ENCODE data around the gene KSR2. TPM values are rescaled to one million over a fixed set of nuclear protein-coding genes. Genes with fewer than 3 reads are reported as not detected.
"Not testable (repeated sequence)": the region's sequence is repeated elsewhere in the genome, so short reads cannot be mapped to it uniquely, and the experiment has no call there.

Gene KSR2
- polyA plus RNA-seq, 1 donor from 2014 or later: not detected

- H3K36me3 Mint-ChIP-seq: no peaks in the 10 kb centered on the region
- H3K4me1 Mint-ChIP-seq: peaks cover 0 to 3% (median 2%) of the 10 kb centered on the region in 3 donors
- no peak overlapping the region for H3K27ac Mint-ChIP-seq
- peaks cover 5% of the 10 kb centered on the region for H3K27me3 Mint-ChIP-seq
- no peak overlapping the region for H3K4me3 Mint-ChIP-seq
- peaks cover 0 to 2% (median 0%) of the 10 kb centered on the region in 3 donors for H3K9me3 Mint-ChIP-seq
Measured at GRCh38 chr12:117890644-117891043, 78.1 kb downstream of the KSR2 start.

DNA sequence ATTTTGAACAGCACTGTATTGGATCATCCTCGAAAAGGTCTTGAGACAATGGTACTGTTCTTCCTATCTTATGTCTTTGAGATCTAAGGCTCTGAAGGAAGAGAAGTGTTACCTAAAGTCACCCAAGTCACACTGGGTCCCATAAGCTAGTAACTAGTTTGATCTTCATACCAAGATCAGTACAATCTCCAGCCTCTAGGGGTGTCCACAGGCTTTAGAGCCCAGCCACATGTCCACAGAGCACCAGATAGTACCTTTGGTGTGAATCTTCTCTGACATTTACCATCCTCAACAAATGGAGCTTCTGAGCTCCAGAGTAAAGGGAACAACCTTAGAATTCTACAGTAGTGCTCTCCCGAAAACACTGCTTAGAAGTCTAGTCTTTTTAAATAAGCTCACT lies 78.7 kb downstream of the KSR2 start:
- Mint-ChIP-seq H3K36me3 (no peaks in the 10 kb centered on the region), H3K27ac (no peak overlapping the region), H3K4me3 (no peak overlapping the region), H3K9me3 (peaks cover 0 to 2% (median 0%) of the 10 kb centered on the region in 3 donors), H3K4me1 (peaks cover 0 to 3% (median 2%) of the 10 kb centered on the region in 3 donors), H3K27me3 (peaks cover 5% of the 10 kb centered on the region)

DNA sequence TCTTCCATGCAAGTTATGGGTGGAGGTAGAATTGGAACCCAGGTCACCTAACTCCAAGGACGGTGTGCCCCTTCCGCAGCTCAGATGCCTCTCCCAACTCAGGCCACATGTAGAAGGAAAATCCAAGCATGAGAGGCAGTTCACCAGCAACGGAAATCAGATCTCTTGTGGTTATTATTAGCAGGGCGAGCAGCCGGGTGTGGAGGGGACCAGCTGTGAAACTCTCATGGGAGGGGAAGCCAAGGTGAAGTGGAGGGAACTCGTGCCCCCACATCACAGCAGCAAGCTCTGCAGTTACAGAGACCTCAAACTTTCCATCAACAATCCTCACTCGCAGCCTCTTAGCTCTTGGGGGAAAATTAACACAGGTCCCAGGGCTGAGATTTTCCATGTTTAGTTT lies 79.7 kb downstream of the KSR2 start:
- no peak overlapping the region for H3K4me3 Mint-ChIP-seq
- H3K9me3 Mint-ChIP-seq: peaks cover 0 to 3% (median 0%) of the 10 kb centered on the region in 3 donors
- H3K36me3 Mint-ChIP-seq: no peaks in the 10 kb centered on the region
- H3K4me1 Mint-ChIP-seq: peaks cover 0 to 3% (median 2%) of the 10 kb centered on the region in 3 donors
- H3K27me3 Mint-ChIP-seq: peaks cover 6% of the 10 kb centered on the region
- no peak overlapping the region for H3K27ac Mint-ChIP-seq

DNA sequence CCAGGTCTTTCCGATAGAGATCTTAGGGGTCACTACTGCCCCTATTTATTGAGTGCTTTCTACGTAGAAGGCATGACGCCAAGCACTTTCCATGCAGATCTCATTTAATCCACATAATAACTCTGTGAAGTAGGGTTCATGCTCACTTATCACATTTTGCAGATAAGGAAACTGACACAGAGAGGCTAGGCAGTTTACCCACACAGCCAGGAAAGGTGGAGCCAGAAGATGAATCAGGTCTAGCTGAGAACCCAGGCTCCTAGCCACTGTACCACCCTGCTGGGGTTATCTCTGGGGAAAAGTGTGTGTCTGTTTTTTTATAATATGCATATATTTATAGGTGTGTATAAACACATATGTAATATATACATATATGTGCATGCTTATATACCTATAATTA lies 83.6 kb downstream of the KSR2 start:
- H3K4me3 Mint-ChIP-seq: no peak overlapping the region
- no peak overlapping the region for H3K27ac Mint-ChIP-seq
- no peaks in the 10 kb centered on the region for H3K36me3 Mint-ChIP-seq
- peaks cover 1 to 9% (median 2%) of the 10 kb centered on the region in 3 donors for H3K9me3 Mint-ChIP-seq
- H3K4me1 Mint-ChIP-seq: peaks cover 0 to 3% (median 2%) of the 10 kb centered on the region in 3 donors
- peaks cover 10% of the 10 kb centered on the region for H3K27me3 Mint-ChIP-seq

DNA sequence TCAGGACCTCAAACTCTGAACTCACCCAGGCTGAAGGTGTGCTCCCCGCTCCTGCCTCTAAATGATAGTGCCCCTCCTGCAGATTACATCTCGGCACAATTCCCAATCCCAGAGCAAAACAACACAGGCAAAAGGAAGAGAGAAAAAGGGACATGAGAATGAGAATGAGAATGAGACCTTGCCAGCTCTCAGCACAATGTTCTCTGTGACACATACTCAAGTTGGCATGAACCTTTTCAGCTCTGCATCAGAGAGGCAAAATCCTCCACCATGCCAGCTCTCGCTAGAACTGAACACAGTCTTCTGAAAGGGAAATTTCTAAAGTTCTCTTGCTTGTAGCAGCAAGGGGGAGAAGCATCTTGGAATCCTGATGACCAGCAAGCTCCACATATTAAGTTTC lies 84.6 kb downstream of the KSR2 start:
- no peaks in the 10 kb centered on the region for H3K36me3 Mint-ChIP-seq
- peaks cover 1 to 9% (median 2%) of the 10 kb centered on the region in 3 donors for H3K9me3 Mint-ChIP-seq
- H3K27ac Mint-ChIP-seq: no peak overlapping the region
- H3K4me3 Mint-ChIP-seq: no peak overlapping the region
- H3K4me1 Mint-ChIP-seq: peaks cover 0 to 3% (median 2%) of the 10 kb centered on the region in 3 donors
- H3K27me3 Mint-ChIP-seq: peaks cover 10% of the 10 kb centered on the region

DNA sequence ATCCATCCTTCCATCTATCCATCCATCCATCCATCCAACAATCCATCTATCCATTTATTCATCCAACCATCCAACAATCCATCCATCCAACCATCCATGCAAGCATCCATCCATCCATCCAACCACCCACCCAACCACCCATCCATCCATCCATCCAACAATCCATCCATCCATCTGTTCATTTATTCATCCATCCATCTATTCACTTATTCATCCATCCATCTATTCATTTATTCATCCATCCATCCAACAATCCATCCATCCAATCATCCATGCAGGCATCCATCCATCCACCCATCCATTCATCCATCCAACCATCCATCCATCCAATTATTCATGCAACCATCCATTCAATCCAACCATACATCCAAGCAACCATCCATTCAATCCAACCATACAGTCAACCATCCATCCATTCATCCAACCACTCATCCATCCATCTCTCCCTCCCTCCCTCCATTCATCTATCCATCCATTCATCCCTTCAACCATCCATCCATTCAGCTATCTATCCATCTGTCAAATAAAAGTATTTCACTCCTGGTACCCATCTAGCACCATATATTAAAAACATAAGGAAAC lies 86.1 kb downstream of the KSR2 start:
- H3K27me3 Mint-ChIP-seq: peaks cover 9% of the 10 kb centered on the region
- H3K4me3 Mint-ChIP-seq: no peak overlapping the region
- H3K4me1 Mint-ChIP-seq: no peaks in the 10 kb centered on the region
- H3K36me3 Mint-ChIP-seq: no peaks in the 10 kb centered on the region
- peaks cover 1 to 9% (median 2%) of the 10 kb centered on the region in 3 donors for H3K9me3 Mint-ChIP-seq
- H3K27ac Mint-ChIP-seq: no peak overlapping the region

DNA sequence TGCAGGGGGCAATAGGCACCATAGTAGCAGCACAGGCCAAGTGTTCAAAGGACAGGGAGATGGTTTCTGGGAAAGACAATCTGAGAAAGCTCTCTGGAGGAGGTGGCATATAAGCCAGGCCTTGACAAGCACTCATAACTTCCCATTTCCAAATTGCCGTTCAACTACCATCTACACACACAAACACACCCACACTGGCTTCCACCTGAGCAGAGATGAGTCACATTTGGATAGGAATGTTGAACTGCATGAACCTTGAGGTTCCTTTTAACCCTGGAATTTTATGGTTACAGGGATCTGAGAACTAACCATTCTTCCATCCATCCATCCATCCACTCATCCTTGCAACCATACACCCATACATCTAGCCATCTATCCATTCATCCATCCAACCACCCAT lies 86.6 kb downstream of the KSR2 start:
- Mint-ChIP-seq H3K27ac (no peak overlapping the region), H3K4me1 (no peaks in the 10 kb centered on the region), H3K4me3 (no peak overlapping the region), H3K36me3 (no peaks in the 10 kb centered on the region), H3K27me3 (peaks cover 9% of the 10 kb centered on the region), H3K9me3 (peaks cover 1 to 9% (median 2%) of the 10 kb centered on the region in 3 donors)

DNA sequence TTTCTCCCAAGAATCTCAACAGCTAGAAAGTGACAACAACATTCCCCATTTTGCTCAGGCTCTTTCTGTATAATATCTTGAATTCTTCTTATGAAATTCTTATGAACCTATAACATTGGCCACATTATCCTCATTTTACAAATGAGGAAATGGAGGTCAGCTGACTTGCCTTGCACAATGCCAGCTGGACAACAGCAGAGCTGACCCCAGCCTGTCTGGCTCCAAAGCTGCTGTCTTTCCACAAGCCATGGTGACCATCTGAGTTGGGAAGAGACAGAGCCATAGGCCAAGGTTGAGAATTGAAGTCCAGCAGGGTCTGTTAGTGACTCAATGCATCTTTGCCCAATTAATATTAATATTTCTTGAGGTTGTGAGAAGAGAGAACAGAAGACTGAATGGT lies 87.3 kb downstream of the KSR2 start:
- Mint-ChIP-seq H3K27ac (no peak overlapping the region), H3K9me3 (peaks cover 1 to 9% (median 2%) of the 10 kb centered on the region in 3 donors)

GRCh38 chr12:117878605-117879004 lies 90.2 kb downstream of the KSR2 start:
- Mint-ChIP-seq H3K36me3 (no peaks in the 10 kb centered on the region), H3K9me3 (peaks cover 0 to 9% (median 1%) of the 10 kb centered on the region in 3 donors), H3K27me3 (peaks cover 20% of the 10 kb centered on the region), H3K4me1 (peaks cover 0 to 3% (median 3%) of the 10 kb centered on the region in 3 donors), H3K27ac (no peak overlapping the region), H3K4me3 (no peak overlapping the region)

More for the DNA sequence above, 87.3 kb downstream of the KSR2 start:
- Mint-ChIP-seq H3K36me3 (no peaks in the 10 kb centered on the region), H3K27me3 (peaks cover 8% of the 10 kb centered on the region), H3K4me3 (no peak overlapping the region), H3K4me1 (no peaks in the 10 kb centered on the region)

- Mint-ChIP-seq H3K27ac (no peak overlapping the region), H3K4me3 (no peak overlapping the region), H3K4me1 (peaks cover 0 to 4% (median 3%) of the 10 kb centered on the region in 3 donors), H3K9me3 (no peaks in the 10 kb centered on the region), H3K36me3 (no peaks in the 10 kb centered on the region), H3K27me3 (peaks cover 19% of the 10 kb centered on the region)
Measured at GRCh38 chr12:117876436-117876816, 92.4 kb downstream of the KSR2 start.

DNA sequence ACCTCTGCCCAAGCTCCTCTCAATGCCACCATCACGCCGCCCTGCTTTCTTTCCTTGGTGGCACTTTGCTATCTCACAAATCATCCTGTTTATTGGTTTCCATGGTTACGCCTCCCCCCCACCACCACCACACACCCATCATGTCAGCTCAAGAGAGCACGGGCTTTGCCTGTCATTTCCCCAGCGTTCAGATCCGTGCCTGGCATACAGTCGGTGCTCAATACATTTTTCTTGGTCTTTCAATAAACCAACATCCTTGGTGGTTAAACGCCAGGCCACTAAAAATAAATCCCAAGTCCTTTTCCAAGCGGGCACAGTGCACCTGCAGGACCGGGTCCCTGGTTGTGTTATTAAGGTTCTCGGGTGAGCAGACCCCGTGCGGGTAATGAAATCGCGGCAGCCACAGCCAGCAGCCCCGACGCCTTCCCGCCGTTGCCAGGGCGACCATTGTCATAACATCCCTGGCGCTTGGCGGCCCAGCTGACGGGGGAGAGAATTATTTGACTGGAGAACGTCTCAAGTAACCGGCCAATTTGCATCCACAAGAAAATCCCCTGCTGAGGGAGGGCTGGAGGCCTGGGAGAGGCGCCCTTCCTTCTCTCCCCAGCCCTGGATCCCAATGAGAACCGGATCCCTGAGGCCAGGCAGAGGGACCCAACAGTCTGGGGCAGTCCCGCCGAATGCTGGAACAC lies 92.9 kb downstream of the KSR2 start:
- Mint-ChIP-seq H3K9me3 (no peaks in the 10 kb centered on the region), H3K27me3 (peaks cover 19% of the 10 kb centered on the region), H3K27ac (no peak overlapping the region), H3K4me3 (no peak overlapping the region), H3K36me3 (no peaks in the 10 kb centered on the region), H3K4me1 (peaks cover 0 to 4% (median 3%) of the 10 kb centered on the region in 3 donors)

DNA sequence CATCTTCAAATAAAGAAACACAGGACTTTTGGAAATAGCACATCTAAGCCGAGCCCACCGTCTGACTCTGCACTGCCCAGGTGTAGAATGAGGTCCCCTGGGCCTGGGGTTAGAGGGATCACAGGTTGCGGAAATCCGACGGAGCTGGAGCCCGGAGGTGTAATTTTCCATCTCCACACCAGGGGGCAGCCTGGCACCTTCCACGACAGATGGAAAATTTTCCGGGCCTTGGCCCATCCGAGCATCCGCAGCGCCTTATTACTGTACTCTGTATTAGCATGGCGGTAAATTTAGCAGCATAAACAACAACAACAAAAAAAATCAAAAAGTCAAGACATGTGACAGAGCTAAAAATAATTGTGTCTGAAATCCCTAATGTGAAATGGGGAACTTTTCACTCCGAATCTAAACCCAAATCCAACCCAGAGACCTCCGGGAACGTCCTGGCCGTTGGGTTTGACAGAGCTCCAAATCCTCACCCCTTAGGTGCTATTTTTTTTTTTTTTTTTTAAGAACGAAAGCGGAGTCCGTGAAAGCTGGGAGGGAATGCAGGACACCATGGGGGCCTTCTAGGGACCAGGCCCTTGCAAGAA lies 93.9 kb downstream of the KSR2 start:
- Mint-ChIP-seq H3K4me1 (peaks cover 0 to 4% (median 3%) of the 10 kb centered on the region in 3 donors), H3K9me3 (no peaks in the 10 kb centered on the region), H3K27me3 (peaks cover 19% of the 10 kb centered on the region), H3K4me3 (peak overlapping the region in 1 of 4 donors; percentile 33), H3K27ac (no peak overlapping the region), H3K36me3 (no peaks in the 10 kb centered on the region)

DNA sequence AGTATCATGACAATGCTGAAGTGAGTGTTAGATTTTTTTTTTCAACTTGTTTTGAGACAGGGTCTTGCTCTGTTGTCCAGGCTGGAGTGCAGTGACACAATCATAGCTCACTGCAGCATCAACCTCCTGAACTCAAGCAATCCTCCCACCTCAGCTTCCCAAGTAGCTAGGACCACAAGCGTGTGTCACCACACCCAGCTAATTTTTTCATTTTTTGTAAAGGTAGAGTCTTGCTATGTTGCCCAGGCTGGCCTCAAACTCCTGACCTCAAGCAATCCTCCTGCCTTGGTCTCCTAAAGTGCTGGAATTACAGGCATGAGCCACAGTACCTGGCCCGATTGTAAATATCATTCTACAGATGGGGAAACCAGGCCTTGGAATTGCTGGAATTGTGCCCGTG lies 94.6 kb downstream of the KSR2 start:
- H3K4me3 Mint-ChIP-seq, H3K9me3 Mint-ChIP-seq, H3K4me1 Mint-ChIP-seq, H3K36me3 Mint-ChIP-seq, H3K27ac Mint-ChIP-seq: not testable (repeated sequence)
- peaks cover 19% of the 10 kb centered on the region for H3K27me3 Mint-ChIP-seq

DNA sequence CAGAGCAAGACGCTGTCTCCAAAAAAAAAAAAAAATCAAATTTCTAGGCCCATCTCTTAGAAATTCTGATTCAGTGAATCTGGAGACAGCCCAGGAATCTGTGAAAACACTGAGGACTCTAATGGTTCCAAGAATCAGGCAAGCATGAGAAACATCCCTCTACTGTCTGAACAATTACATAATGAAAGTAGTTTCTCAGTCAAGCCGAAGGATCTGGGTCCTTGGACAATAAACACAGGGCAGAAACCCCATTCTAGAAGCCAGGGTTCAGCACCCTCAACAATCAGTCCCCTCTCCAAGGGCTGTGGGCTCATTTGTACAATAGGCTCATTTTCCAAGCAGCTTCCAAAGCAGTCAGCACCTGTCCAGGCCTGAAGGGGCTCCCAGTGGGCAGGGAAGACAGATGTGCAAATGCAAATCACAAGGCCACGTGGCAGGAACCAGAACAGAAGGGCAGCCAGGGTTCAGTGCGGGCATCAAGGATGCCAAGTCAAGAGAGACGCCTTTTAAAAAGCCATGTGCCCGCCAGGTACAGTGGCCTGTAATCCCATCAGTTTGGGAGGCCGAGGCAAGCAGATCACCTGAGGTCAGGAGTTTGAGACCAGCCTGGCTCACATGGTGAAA lies 96.1 kb downstream of the KSR2 start:
- H3K4me1 Mint-ChIP-seq: peaks cover 0 to 6% (median 3%) of the 10 kb centered on the region in 3 donors
- H3K27ac Mint-ChIP-seq: no peak overlapping the region
- H3K4me3 Mint-ChIP-seq: peak overlapping the region in 1 of 4 donors; percentile 28
- peaks cover 16% of the 10 kb centered on the region for H3K27me3 Mint-ChIP-seq
- no peaks in the 10 kb centered on the region for H3K9me3 Mint-ChIP-seq
- H3K36me3 Mint-ChIP-seq: no peaks in the 10 kb centered on the region

- peaks cover 0 to 3% (median 0%) of the 10 kb centered on the region in 3 donors for H3K4me1 Mint-ChIP-seq
- H3K27ac Mint-ChIP-seq: no peak overlapping the region
- peaks cover 0 to 2% (median 0%) of the 10 kb centered on the region in 3 donors for H3K9me3 Mint-ChIP-seq
- no peaks in the 10 kb centered on the region for H3K36me3 Mint-ChIP-seq
- peaks cover 3% of the 10 kb centered on the region for H3K27me3 Mint-ChIP-seq
- peak overlapping the region in 1 of 4 donors; percentile 52 for H3K4me3 Mint-ChIP-seq
Measured at GRCh38 chr12:117869551-117869950, 99.2 kb downstream of the KSR2 start.

All from IgD-negative memory B cell (primary cell).